ENCODE results near the gene TFB2M.

GRCh38 chr1:246613096-246613758 lies 47.2 kb upstream of the TFB2M start:
- TF ChIP-seq, protein P1, sequence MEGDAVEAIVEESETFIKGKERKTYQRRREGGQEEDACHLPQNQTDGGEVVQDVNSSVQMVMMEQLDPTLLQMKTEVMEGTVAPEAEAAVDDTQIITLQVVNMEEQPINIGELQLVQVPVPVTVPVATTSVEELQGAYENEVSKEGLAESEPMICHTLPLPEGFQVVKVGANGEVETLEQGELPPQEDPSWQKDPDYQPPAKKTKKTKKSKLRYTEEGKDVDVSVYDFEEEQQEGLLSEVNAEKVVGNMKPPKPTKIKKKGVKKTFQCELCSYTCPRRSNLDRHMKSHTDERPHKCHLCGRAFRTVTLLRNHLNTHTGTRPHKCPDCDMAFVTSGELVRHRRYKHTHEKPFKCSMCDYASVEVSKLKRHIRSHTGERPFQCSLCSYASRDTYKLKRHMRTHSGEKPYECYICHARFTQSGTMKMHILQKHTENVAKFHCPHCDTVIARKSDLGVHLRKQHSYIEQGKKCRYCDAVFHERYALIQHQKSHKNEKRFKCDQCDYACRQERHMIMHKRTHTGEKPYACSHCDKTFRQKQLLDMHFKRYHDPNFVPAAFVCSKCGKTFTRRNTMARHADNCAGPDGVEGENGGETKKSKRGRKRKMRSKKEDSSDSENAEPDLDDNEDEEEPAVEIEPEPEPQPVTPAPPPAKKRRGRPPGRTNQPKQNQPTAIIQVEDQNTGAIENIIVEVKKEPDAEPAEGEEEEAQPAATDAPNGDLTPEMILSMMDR (conservative IDR thresholded peaks at IDR 0.05; ENCODE audit: low read length): no peak
- no peak for TF ChIP-seq EZH2phosphoT487 (IDR thresholded peaks at IDR 0.05; ENCODE audit: borderline replicate concordance, low read depth, low read length)

All from OCI-LY7 (cell line).